Kidney (tissue), 14 donors: ENCODE results near the gene VTCN1. TPM values are rescaled to one million over a fixed set of nuclear protein-coding genes. Genes with fewer than 3 reads are reported as not detected.

Source experiments
- DNase-seq, 5 donors: peaks; one replicate each; pipeline ENCODE4 v3.0.0-alpha.2; 2013 to 2020
- FAIRE-seq: peaks from 2 replicates; lab custom pipeline; 2012; peaks lifted over from hg19 to GRCh38; lab: Jason Lieb, UNC
- H3K27ac ChIP-seq, 2 donors: one replicate each; pipeline ENCODE4 v1.7.0; 2013; ENCODE audit warnings: low read depth in 2 of 2, low read length in 2 of 2, inconsistent platforms in 1 of 2
- H3K27me3 ChIP-seq: one replicate; pipeline ENCODE4 v1.7.1; 2013; ENCODE audit warnings: low read length, inconsistent platforms; ENCODE audit not compliant: control insufficient read depth, insufficient read depth
- H3K36me3 ChIP-seq, 3 donors: one replicate each; pipeline versions ENCODE4 v1.7.0 to v1.7.1; 2013; ENCODE audit warnings: low read length in 3 of 3, control low read depth in 1 of 3, inconsistent platforms in 1 of 3; ENCODE audit not compliant: insufficient read depth in 3 of 3, control insufficient read depth in 2 of 3
- H3K4me1 ChIP-seq, 3 donors: one replicate each; pipeline versions ENCODE4 v1.7.0 to v1.7.1; 2013; ENCODE audit warnings: low read length in 3 of 3, inconsistent platforms in 1 of 3, low read depth in 1 of 3; ENCODE audit not compliant: control insufficient read depth in 2 of 3, insufficient read depth in 2 of 3
- H3K4me3 ChIP-seq, 3 donors: one replicate each; pipeline versions ENCODE4 v1.7.0 to v1.8.1; 2013; ENCODE audit warnings: low read length in 3 of 3, control low read depth in 1 of 3, inconsistent platforms in 1 of 3
- H3K9ac ChIP-seq, 3 donors: one replicate each; pipeline versions ENCODE4 v1.7.0 to v1.7.1; 2013; ENCODE audit warnings: low read length in 3 of 3, control low read depth in 1 of 3, inconsistent platforms in 1 of 3
- H3K9me3 ChIP-seq, 3 donors: one replicate each; pipeline versions ENCODE4 v1.7.0 to v1.7.1; 2013; ENCODE audit warnings: low read length in 3 of 3, control low read depth in 1 of 3, inconsistent platforms in 1 of 3; ENCODE audit not compliant: control insufficient read depth in 2 of 3, insufficient read depth in 1 of 3
- intact Hi-C: fragments of 100-400 bp; cut with DNase I; formaldehyde crosslinking; loops from one replicate; pipeline ENCODE4 v1.11.1; 2022
- polyA plus RNA-seq: library from polyadenylated mRNA; stranded (reverse); fragments of 350-450 nt; fragmentation: Illumina TruSeq; extraction: RNeasy Lipid Tissue Mini Kit (QIAGEN cat#74804); gene quantifications from one replicate; pipeline ENCODE4 v1.2.3, GENCODE V29; 2014; ENCODE audit warnings: low read depth, low replicate concordance; ENCODE audit not compliant: insufficient read depth
- total RNA-seq: library from RNA; stranded (reverse); fragmentation: NEBNext Ultra II Directional; extraction: Animal tissue kit (Norgen Biotek cat#: 25700); gene quantifications from one replicate; pipeline ENCODE4 v1.2.1, GENCODE V29; 2021
- TF ChIP-seq, protein P1 (sequence below): IDR thresholded peaks from 3 replicates; pipeline ENCODE4 v1.5.1; 2012; ENCODE audit warnings: mild to moderate bottlenecking, moderate library complexity, borderline replicate concordance; ENCODE audit not compliant: insufficient read depth; ENCODE audit errors: extremely low read depth
- donor health status: control.
- donor health status: control.
- donor health status: control.
- donor health status: control.
- donor health status: control.
- donor health status: DM: yes; HTN: yes; CAD: no.
- donor health status: Normal renal cell carcinoma (clear cell type).

The VTCN1 gene
- total and polyA plus RNA-seq, 2 donors from 2014 or later = 26.5 to 32.6 TPM

GRCh38 chr1:117189726-117190125 is 21.0 kb downstream of the VTCN1 start:
- Histone ChIP-seq H3K9ac (no peak overlapping the region), H3K27ac (no peak overlapping the region), H3K4me1 (no peaks in the 10 kb centered on the region), H3K4me3 (no peak overlapping the region), H3K9me3 (no peaks in the 10 kb centered on the region), H3K36me3 (no peaks in the 10 kb centered on the region), H3K27me3 (no peaks in the 10 kb centered on the region)
- no peak for FAIRE-seq
- TF ChIP-seq, protein P1, sequence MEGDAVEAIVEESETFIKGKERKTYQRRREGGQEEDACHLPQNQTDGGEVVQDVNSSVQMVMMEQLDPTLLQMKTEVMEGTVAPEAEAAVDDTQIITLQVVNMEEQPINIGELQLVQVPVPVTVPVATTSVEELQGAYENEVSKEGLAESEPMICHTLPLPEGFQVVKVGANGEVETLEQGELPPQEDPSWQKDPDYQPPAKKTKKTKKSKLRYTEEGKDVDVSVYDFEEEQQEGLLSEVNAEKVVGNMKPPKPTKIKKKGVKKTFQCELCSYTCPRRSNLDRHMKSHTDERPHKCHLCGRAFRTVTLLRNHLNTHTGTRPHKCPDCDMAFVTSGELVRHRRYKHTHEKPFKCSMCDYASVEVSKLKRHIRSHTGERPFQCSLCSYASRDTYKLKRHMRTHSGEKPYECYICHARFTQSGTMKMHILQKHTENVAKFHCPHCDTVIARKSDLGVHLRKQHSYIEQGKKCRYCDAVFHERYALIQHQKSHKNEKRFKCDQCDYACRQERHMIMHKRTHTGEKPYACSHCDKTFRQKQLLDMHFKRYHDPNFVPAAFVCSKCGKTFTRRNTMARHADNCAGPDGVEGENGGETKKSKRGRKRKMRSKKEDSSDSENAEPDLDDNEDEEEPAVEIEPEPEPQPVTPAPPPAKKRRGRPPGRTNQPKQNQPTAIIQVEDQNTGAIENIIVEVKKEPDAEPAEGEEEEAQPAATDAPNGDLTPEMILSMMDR = no peak
- no peak for DNase-seq
- intact Hi-C loops = no loop called here

GRCh38 chr1:117188816-117189437 is 21.8 kb downstream of the VTCN1 start:
- intact Hi-C loops = no loop called here
- Histone ChIP-seq H3K27ac (no peak overlapping the region), H3K27me3 (no peaks in the 10 kb centered on the region), H3K4me3 (no peak overlapping the region), H3K9me3 (no peaks in the 10 kb centered on the region), H3K9ac (no peak overlapping the region), H3K4me1 (no peaks in the 10 kb centered on the region), H3K36me3 (no peaks in the 10 kb centered on the region)
- no peak for FAIRE-seq
- DNase-seq = no peak
- TF ChIP-seq, protein P1 = no peak

- no peak for FAIRE-seq
- Histone ChIP-seq H3K4me1 (no peaks in the 10 kb centered on the region), H3K9ac (no peak overlapping the region), H3K27ac (no peak overlapping the region), H3K36me3 (no peaks in the 10 kb centered on the region), H3K4me3 (no peak overlapping the region), H3K9me3 (no peaks in the 10 kb centered on the region), H3K27me3 (no peaks in the 10 kb centered on the region)
- intact Hi-C loops = no loop called here
- TF ChIP-seq, protein P1 = no peak
- DNase-seq = no peak
Measured at GRCh38 chr1:117188170-117188815, 22.4 kb downstream of the VTCN1 start.
